HG03196 (cell line): Measurements from ENCODE around the gene PACSIN2.
"Not testable (repeated sequence)": the region's sequence is repeated elsewhere in the genome, so short reads cannot be mapped to it uniquely, and the experiment has no call there.

Experiments
- ATAC-seq: cut with Tn5 transposase; IDR thresholded peaks from one replicate; pipeline ENCODE4 v1.9.1; 2021; ENCODE audit not compliant: unreplicated experiment

PACSIN2 gene

DNA sequence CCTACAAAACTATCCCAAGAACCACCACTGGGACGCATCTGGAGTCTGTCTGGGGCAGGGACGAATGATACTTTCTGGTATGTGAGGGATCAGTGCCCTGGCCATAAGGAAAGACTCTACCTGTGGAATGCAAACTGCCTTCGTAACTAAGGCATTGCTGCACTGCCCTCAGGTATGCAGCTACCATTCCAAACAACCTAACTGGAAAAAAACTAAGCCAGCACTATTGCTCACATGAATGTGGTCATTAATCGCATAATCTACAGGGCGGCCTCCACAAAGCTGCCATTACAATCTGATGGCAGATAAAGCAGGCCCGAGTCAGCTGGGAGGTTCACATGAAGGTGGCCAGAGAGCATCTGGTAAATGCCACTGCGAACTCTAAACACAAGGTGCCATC, 3.9 kb downstream of the PACSIN2 start:
- no peak for ATAC-seq

- ATAC-seq = no peak
Observed at GRCh38 chr22:43009444-43009843, 5.5 kb downstream of the PACSIN2 start.

GRCh38 chr22:43008921-43009320, 6.0 kb downstream of the PACSIN2 start:
- ATAC-seq = no peak

GRCh38 chr22:43008509-43008908, 6.4 kb downstream of the PACSIN2 start:
- no peak for ATAC-seq

DNA sequence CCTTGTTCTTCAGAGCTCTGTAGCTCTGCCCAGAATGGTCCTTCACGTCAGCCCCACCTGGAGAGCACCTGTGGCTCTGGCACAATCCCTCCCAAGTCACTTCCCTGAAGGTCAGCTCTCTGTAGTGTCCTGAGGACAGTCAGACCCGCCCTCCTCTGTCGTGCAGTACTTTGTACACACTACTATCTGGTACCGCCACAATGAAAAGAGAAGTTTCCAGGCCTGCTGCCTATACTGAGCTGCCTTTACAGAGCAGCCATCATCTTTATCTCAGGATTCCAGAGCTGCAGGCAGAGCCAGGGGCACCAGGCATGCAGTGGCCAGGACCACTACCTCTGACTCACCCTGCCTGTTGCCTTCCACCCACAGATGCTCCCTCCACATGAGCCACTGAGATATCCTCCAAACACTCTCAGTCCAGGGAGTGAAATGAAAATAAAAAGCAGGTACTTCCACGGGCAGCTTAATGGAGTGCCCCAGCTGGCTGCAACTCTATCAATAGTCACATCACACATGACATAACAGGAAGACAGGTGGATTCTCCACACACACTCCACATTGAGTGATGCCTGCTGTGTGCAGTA, 7.3 kb downstream of the PACSIN2 start:
- ATAC-seq = no peak

- ATAC-seq = no peak
Observed at GRCh38 chr22:43006753-43007152, 8.2 kb downstream of the PACSIN2 start.

DNA sequence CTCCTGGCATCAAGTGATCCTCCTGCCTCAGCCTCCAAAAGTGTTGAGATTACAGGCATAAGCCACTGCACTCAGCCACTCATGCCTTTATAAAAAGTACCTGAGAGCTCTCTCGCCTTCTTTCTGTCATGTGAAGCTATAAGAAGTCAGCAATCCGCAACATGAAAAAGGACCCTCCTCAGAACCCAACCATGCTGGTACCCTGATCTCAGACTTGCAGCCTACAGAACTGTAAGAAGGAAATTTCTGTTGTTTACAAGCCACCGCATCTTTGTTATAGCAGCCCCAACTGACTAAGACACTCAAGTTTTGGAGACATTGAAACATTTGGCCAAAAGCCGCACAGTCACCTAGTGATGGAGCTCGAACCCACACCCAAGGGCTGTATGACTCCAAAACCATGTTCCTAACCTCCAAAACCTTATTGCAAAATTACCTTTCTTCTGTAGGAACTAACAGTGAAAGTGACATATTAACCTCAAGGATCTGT, 8.9 kb downstream of the PACSIN2 start:
- ATAC-seq = no peak

DNA sequence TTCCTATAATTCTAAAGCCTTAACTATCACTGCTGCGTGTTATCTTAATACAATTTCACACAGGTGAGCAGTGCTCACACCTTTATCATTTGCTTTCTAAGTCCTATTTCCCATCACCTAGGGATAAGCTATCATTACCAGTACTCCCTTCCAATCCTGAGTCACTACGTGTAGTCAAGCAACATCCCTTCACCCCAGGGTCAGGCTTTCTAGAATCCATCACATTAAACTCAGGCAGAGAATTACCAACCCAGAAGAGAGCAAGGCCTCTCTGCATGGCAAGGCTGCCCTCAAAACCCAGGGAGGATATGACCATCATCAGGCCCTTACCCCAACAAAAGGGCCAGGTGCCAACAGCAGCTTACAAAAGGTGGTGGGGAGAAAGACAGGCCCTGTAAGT, 9.8 kb downstream of the PACSIN2 start:
- no peak for ATAC-seq

DNA sequence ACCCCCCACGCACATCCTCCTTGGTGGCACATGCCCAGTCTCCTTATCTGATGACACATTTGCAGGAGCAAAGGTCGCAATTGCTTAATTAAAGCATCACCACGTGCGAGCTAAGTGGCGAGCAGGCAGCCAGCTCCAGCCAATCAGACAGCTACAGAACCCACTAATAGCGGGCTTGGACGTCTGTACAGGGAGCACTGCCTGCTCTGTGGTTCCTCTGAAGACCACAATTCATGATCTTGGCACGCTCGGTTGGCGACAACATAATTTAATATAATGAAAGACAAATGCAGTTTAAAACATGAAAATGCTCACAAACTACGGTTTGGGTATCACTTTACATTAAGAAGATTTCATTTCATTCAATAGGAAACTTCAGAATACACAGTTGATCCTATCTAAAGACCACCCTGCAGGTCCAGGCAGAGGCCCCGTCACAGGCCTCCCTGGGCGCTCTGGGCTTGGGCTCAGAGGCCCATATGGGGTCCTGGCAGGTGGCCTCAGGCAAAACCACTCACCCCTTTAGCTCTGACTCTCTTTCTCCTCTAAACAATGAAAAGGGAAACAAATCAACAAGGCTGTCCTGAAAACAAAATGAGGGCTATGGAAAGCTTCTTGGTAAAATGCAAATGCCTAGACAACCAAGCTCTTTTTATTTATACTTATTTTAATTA, 10.4 kb downstream of the PACSIN2 start:
- no peak for ATAC-seq

DNA sequence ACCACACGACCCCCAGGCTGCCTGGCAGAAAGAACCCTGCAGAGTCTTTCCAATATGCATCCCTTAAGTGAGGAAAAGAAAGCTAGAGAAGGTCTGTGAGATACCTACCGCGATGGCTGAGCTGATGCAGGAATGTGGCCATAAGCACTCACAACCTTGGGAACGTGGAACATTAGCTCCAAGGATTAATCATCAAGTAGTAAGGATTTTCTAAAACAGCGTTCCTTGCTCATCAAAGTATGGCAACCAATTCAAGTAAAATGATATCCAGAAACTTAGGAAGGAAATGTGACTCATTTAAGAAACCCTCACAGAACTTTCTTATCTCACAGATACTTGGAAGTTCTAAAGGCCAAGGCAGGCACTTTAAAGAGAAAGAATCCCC, 12.8 kb downstream of the PACSIN2 start:
- ATAC-seq = no peak

GRCh38 chr22:43001271-43002201, 13.4 kb downstream of the PACSIN2 start:
- ATAC-seq = no peak

- ATAC-seq = no peak
Observed at GRCh38 chr22:43000441-43001175, 14.3 kb downstream of the PACSIN2 start.

GRCh38 chr22:42997582-42998090, 17.3 kb downstream of the PACSIN2 start:
- no peak for ATAC-seq

- ATAC-seq = no peak
Observed at GRCh38 chr22:42996646-42997365, 18.1 kb downstream of the PACSIN2 start.

- not testable (repeated sequence) for ATAC-seq
Observed at GRCh38 chr22:42995654-42996053, 19.3 kb downstream of the PACSIN2 start.

GRCh38 chr22:42994917-42995562, 19.9 kb downstream of the PACSIN2 start:
- peak; percentile 41 for ATAC-seq

- ATAC-seq = no peak
Observed at GRCh38 chr22:42994276-42994916, 20.6 kb downstream of the PACSIN2 start.

GRCh38 chr22:42993651-42994275, 21.2 kb downstream of the PACSIN2 start:
- ATAC-seq = no peak
